Loucy (cell line): Measurements from ENCODE around the gene PKNOX2.

ENCODE experiments used
- H2AFZ ChIP-seq: fragments of 200-600 bp; sonication (generic); 2 replicates; pipeline ENCODE4 v1.6.0; 2016; ENCODE audit warnings: antibody characterized with exemption, mild to moderate bottlenecking, low read length, moderate library complexity
- H3F3A ChIP-seq: fragments of 200-600 bp; 2 replicates; pipeline ENCODE4 v1.6.0; 2016; ENCODE audit warnings: antibody characterized with exemption, low read depth, mild to moderate bottlenecking
- H3K27me3 ChIP-seq: fragments of 200-600 bp; sonication (generic); 2 replicates; pipeline ENCODE4 v1.6.1; 2014; ENCODE audit warnings: low read length, mild to moderate bottlenecking; ENCODE audit not compliant: insufficient read depth, poor library complexity, severe bottlenecking
- H3K36me3 ChIP-seq: fragments of 200-600 bp; sonication (generic); 2 replicates; pipeline ENCODE4 v1.6.1; 2016; ENCODE audit warnings: low read length; ENCODE audit not compliant: insufficient read depth
- H3K4me1 ChIP-seq: fragments of 200-600 bp; sonication (generic); 2 replicates; pipeline ENCODE4 v1.5.1; 2014; ENCODE audit warnings: low read length, mild to moderate bottlenecking; ENCODE audit not compliant: insufficient read depth, poor library complexity, severe bottlenecking
- H3K4me2 ChIP-seq: fragments of 200-600 bp; sonication (generic); 2 replicates; pipeline ENCODE4 v1.6.0; 2014; ENCODE audit warnings: antibody characterized with exemption, low read length, low read depth, mild to moderate bottlenecking; ENCODE audit not compliant: poor library complexity, severe bottlenecking
- H3K4me3 ChIP-seq: fragments of 200-600 bp; sonication (generic); 2 replicates; pipeline ENCODE4 v1.5.1; 2014; ENCODE audit warnings: low read length, mild to moderate bottlenecking, mixed read lengths; ENCODE audit not compliant: poor library complexity, severe bottlenecking
- H3K79me2 ChIP-seq: fragments of 200-600 bp; sonication (generic); 2 replicates; pipeline ENCODE4 v1.6.1; 2014; ENCODE audit warnings: low read length; ENCODE audit not compliant: insufficient read depth
- H3K9ac ChIP-seq: fragments of 200-600 bp; sonication (generic); 2 replicates; pipeline ENCODE4 v1.6.0; 2014; ENCODE audit warnings: mild to moderate bottlenecking, low read depth, low read length, moderate library complexity; ENCODE audit not compliant: poor library complexity, severe bottlenecking
- H3K9me2 ChIP-seq: fragments of 200-600 bp; sonication (generic); replicated peaks from 2 replicates; pipeline ENCODE4 v1.6.1; 2016; ENCODE audit warnings: low read depth, low read length, mixed read lengths
- H3K9me3 ChIP-seq: fragments of 200-600 bp; sonication (generic); 2 replicates; pipeline ENCODE4 v1.6.1; 2014; ENCODE audit warnings: mild to moderate bottlenecking, antibody characterized with exemption, low read length, low read depth; ENCODE audit not compliant: insufficient read depth
- H4K20me1 ChIP-seq: fragments of 200-600 bp; sonication (generic); 2 replicates; pipeline ENCODE4 v1.6.0; 2014; ENCODE audit warnings: antibody characterized with exemption, low read length, mild to moderate bottlenecking; ENCODE audit not compliant: insufficient read depth, poor library complexity, severe bottlenecking
- EZH2phosphoT487 ChIP-seq: fragments of 200-600 bp; IDR thresholded peaks from 2 replicates; pipeline ENCODE4 v1.6.1; 2018; ENCODE audit warnings: antibody characterized with exemption, mild to moderate bottlenecking, moderate library complexity, borderline replicate concordance
- TF ChIP-seq, protein P1 (sequence below): fragments of 200-600 bp; sonication (generic); conservative IDR thresholded peaks from 2 replicates; pipeline ENCODE4 v1.5.1; 2014; ENCODE audit warnings: mild to moderate bottlenecking, antibody characterized with exemption, low read length

The PKNOX2 gene

DNA sequence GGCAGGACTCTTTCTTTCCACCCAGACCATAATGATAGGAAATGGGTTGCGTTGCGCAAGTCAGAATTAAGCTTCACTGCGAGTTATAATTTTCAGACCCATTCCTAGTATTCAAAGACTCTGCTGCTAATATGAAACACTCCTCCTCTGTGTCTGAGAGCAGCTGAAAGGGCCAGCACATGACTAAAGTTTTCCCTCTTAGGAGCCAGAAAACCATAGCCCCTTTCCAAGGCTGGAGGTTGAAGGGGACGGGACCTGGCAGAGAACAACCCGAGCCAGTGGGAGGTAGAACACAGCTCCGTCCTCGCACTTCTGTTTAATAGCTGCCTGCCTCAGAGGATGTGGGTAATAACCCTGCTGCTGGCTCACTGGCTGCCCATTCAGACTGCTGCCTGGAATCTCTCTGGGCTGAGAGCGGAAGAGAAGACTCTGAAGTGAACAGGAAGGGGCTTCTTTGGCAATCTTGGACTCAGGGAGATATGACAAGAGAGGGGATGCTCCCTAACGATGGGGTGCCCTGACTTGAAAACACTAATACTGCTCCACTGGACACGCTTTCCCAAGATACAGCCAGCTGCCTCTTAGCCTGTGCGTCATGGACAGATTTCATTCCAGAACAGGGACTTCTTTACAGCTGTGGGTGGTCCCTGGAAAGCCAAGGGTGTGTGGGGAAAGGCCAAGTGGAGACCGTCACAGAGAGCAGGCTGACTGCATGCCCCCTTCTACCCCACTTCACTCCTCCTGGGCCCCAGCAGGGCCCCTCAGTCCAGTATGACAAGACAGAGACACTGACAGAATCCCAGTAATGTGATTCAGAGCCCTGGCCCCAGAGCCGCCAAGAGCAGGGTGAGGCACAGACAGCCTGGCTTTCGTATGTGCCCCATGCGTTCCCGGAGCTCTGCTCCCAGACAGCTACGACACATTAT lies 174.6 kb downstream of the PKNOX2 start:
- Histone ChIP-seq H3K4me3 (no peak overlapping the region), H3F3A (no peaks in the 10 kb centered on the region), H3K27me3 (no peaks in the 10 kb centered on the region), H2AFZ (no peak overlapping the region), H3K9me2 (no peaks in the 10 kb centered on the region), H3K9me3 (no peaks in the 10 kb centered on the region), H3K4me1 (no peaks in the 10 kb centered on the region), H3K9ac (no peak overlapping the region), H4K20me1 (no peaks in the 10 kb centered on the region), H3K79me2 (no peaks in the 10 kb centered on the region), H3K4me2 (no peak overlapping the region), H3K36me3 (no peaks in the 10 kb centered on the region)
- no peak for TF ChIP-seq EZH2phosphoT487
- TF ChIP-seq, protein P1, sequence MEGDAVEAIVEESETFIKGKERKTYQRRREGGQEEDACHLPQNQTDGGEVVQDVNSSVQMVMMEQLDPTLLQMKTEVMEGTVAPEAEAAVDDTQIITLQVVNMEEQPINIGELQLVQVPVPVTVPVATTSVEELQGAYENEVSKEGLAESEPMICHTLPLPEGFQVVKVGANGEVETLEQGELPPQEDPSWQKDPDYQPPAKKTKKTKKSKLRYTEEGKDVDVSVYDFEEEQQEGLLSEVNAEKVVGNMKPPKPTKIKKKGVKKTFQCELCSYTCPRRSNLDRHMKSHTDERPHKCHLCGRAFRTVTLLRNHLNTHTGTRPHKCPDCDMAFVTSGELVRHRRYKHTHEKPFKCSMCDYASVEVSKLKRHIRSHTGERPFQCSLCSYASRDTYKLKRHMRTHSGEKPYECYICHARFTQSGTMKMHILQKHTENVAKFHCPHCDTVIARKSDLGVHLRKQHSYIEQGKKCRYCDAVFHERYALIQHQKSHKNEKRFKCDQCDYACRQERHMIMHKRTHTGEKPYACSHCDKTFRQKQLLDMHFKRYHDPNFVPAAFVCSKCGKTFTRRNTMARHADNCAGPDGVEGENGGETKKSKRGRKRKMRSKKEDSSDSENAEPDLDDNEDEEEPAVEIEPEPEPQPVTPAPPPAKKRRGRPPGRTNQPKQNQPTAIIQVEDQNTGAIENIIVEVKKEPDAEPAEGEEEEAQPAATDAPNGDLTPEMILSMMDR: no peak

DNA sequence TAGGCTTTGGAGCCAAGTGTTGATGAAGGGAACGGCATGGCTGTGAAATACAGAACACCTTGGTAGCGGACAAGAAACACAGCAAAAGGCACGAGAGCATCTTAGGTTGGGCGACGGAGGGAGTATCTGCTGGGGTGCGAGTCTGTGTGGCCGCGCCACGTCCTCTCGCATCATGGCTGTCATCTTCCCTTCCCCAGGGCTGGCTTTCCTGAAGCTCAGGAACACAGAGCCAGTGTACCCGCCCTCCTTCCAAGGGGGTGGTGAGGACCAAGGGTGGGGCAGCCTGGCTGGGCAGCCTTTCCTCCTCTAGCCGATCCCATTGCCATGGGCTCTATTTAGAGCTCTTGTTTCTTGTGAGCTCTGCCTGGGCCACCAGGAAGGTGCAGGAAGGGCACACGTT lies 177.1 kb downstream of the PKNOX2 start:
- Histone ChIP-seq H3K79me2 (no peaks in the 10 kb centered on the region), H2AFZ (no peak overlapping the region), H3K27me3 (no peaks in the 10 kb centered on the region), H3K36me3 (no peaks in the 10 kb centered on the region), H3K9ac (no peak overlapping the region), H4K20me1 (no peaks in the 10 kb centered on the region), H3K9me3 (no peaks in the 10 kb centered on the region), H3K9me2 (no peaks in the 10 kb centered on the region), H3K4me1 (no peaks in the 10 kb centered on the region), H3K4me3 (no peak overlapping the region), H3F3A (no peaks in the 10 kb centered on the region), H3K4me2 (no peak overlapping the region)
- TF ChIP-seq, protein P1: no peak
- TF ChIP-seq EZH2phosphoT487: no peak

DNA sequence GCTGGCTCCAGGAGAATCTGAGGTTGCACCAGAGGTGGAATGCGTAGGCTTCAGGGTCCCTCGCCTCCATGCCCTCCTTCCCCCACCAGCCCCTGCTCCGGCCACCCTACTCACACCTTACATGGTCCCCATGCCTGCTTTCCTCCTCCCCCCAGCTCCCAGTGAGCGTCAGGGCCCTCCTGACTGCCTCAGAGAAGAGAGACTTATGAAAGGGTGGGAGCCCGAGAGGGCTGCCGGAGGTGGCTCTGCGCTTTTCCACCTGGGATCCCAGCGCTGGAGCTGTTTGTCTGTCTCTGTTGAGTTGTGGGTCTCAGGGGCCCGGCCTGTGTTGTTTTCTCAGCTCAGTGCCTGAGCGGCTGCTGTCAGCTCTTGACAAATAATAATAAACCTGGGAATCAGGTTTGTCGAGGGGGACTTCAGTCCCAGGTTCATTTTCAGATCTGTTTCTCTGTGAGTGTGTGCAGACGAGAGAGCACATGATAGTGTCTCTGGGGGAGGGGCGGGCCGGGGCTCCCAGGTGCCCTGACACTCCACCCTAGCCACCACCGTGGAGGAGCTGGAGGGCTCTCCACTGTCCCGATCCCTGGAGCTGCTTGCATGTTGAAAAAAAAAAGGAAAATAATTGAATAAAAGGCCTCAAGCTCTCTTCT lies 177.9 kb downstream of the PKNOX2 start:
- no peaks in the 10 kb centered on the region for H3K9me3 ChIP-seq
- TF ChIP-seq EZH2phosphoT487: no peak
- TF ChIP-seq, protein P1: no peak

More for the DNA sequence above, 177.9 kb downstream of the PKNOX2 start:
- H2AFZ ChIP-seq: no peak overlapping the region
- no peaks in the 10 kb centered on the region for H3K27me3 ChIP-seq
- no peaks in the 10 kb centered on the region for H3K79me2 ChIP-seq
- H3K4me3 ChIP-seq: no peak overlapping the region
- no peaks in the 10 kb centered on the region for H3K9me2 ChIP-seq
- no peaks in the 10 kb centered on the region for H3K4me1 ChIP-seq
- H3F3A ChIP-seq: no peaks in the 10 kb centered on the region
- no peaks in the 10 kb centered on the region for H3K36me3 ChIP-seq
- H4K20me1 ChIP-seq: no peaks in the 10 kb centered on the region
- H3K9ac ChIP-seq: no peak overlapping the region
- no peak overlapping the region for H3K4me2 ChIP-seq
